ENCODE results near the gene KIF4B. TPM values are rescaled to one million over a fixed set of nuclear protein-coding genes. Genes with fewer than 3 reads are reported as not detected.

Gene KIF4B
- total RNA-seq, 1 experiment from 2014 or later, result 0.07 TPM

DNA sequence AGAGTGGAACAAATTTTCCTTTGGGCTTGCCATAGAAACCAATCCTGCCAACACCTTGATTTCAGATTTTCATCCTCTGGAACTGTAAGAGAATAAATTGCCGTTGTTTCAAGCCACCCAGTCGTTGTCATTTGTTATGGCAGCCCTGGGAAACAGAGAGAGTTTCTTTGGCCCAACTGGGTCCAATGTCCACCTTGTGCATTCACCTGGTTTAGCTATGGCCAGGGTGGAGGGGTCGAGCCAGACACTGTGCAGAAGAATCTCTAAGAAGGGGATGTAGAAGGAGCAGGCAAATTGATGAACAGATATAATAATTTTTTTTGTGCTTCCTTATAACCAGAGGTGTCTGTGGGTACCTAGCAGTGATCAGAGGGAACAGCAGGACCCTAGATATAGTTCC is 9.8 kb downstream of the KIF4B start:
- Histone ChIP-seq H3K27me3 (ENCODE audit: insufficient read depth, low read length) (no peaks in the 10 kb centered on the region), H3K4ac (ENCODE audit: low read depth, low read length) (no peak overlapping the region), H2BK120ac (ENCODE audit: low read depth, low read length, poor library complexity, severe bottlenecking) (no peak overlapping the region), H3K14ac (ENCODE audit: insufficient read depth, low read length) (no peak overlapping the region), H2BK5ac (ENCODE audit: insufficient read length, low read length) (no peak overlapping the region), H3K27ac (ENCODE audit: insufficient read length, low read depth, low read length) (no peak overlapping the region), H4K5ac (ENCODE audit: insufficient read length, low read depth, low read length) (no peak overlapping the region), H3K56ac (ENCODE audit: insufficient read length, low read depth, low read length) (no peak overlapping the region), H3K79me1 (ENCODE audit: insufficient read depth, low read depth, low read length, poor library complexity, severe bottlenecking) (no peaks in the 10 kb centered on the region), H2AFZ (ENCODE audit: low read length) (no peak overlapping the region), H4K8ac (replicated peaks; ENCODE audit: insufficient read length, low read depth, low read length) (no peak overlapping the region), H3K4me1 (ENCODE audit: insufficient read depth, low read length) (peaks cover 3% of the 10 kb centered on the region; the same call in 1 of the 2 replicates), H2BK15ac (ENCODE audit: low read depth, low read length) (no peak overlapping the region), H4K20me1 (ENCODE audit: control insufficient read depth, insufficient read depth, insufficient read length) (no peaks in the 10 kb centered on the region), H2BK12ac (ENCODE audit: insufficient read length, low read depth, low read length) (no peak overlapping the region), H3K23me2 (ENCODE audit: insufficient read length, low read depth, low read length, poor library complexity, severe bottlenecking) (no peaks in the 10 kb centered on the region), H3K18ac (ENCODE audit: insufficient read length, low read depth, low read length) (no peak overlapping the region), H3K79me2 (ENCODE audit: insufficient read depth, low read length) (0 out of 2 replicates have a peak, but pooled peaks cover 2% of the 10 kb centered on the region), H3T11ph (ENCODE audit: low read length) (no peak overlapping the region), H3K9me3 (ENCODE audit: control insufficient read depth, low read depth, low read length) (no peaks in the 10 kb centered on the region), H3K4me2 (ENCODE audit: insufficient read depth, insufficient read length, low read length) (no peak overlapping the region), H2BK20ac (ENCODE audit: low read depth, low read length, poor library complexity, severe bottlenecking) (no peak overlapping the region), H3K23ac (ENCODE audit: insufficient read length, low read depth, low read length) (no peak overlapping the region), H3K9ac (ENCODE audit: extremely low read depth, insufficient read length, low read length) (no peak overlapping the region), H4K91ac (ENCODE audit: insufficient read length, low read depth, low read length) (no peak overlapping the region), H2AK5ac (ENCODE audit: insufficient read length, low read length) (no peak overlapping the region)
- Mint-ChIP-seq H3K36me3 (ENCODE audit: insufficient read depth in 1 of 3, low read depth in 3 of 3) (peaks cover 0 to 10% (median 0%) of the 10 kb centered on the region in 3 experiments; a peak in 3 of 7 replicates), H3K27me3 (ENCODE audit: low read depth) (peaks cover 2% of the 10 kb centered on the region), H3K4me3 (no peak overlapping the region), H3K9me3 (peaks cover 7% of the 10 kb centered on the region in 2 experiments; a peak in 4 of 5 replicates), H3K4me1 (peaks cover 7 to 16% of the 10 kb centered on the region in 2 experiments), H3K27ac (no peak overlapping the region)
- no peak for DNase-seq
- no CpG with 5 or more reads among the region's 3 CpGs for WGBS (ENCODE audit: extremely low coverage, insufficient read length, low lambda C conversion rate)
- TF ChIP-seq, protein P1, sequence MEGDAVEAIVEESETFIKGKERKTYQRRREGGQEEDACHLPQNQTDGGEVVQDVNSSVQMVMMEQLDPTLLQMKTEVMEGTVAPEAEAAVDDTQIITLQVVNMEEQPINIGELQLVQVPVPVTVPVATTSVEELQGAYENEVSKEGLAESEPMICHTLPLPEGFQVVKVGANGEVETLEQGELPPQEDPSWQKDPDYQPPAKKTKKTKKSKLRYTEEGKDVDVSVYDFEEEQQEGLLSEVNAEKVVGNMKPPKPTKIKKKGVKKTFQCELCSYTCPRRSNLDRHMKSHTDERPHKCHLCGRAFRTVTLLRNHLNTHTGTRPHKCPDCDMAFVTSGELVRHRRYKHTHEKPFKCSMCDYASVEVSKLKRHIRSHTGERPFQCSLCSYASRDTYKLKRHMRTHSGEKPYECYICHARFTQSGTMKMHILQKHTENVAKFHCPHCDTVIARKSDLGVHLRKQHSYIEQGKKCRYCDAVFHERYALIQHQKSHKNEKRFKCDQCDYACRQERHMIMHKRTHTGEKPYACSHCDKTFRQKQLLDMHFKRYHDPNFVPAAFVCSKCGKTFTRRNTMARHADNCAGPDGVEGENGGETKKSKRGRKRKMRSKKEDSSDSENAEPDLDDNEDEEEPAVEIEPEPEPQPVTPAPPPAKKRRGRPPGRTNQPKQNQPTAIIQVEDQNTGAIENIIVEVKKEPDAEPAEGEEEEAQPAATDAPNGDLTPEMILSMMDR (conservative IDR thresholded peaks at IDR 0.05), result no peak

Measured in H9 (cell line).